PC-3 (cell line): ENCODE measurements around the gene PALB2.

ENCODE experiments used
- EZH2 ChIP-seq: fragments of 300-600 bp; sonication (generic); IDR thresholded peaks from one replicate; pipeline ENCODE4 v1.6.1; 2017; ENCODE audit warnings: antibody characterized with exemption, mild to moderate bottlenecking, low read length; ENCODE audit not compliant: unreplicated experiment
- TF ChIP-seq, protein P1 (sequence below): fragments of 300-600 bp; sonication (generic); conservative IDR thresholded peaks from 2 replicates; pipeline ENCODE4 v1.5.1; 2017; ENCODE audit warnings: antibody characterized with exemption, low read depth, mild to moderate bottlenecking, low read length

GRCh38 chr16:23578101-23578830 lies 62.8 kb downstream of the PALB2 start:
- TF ChIP-seq, protein P1, sequence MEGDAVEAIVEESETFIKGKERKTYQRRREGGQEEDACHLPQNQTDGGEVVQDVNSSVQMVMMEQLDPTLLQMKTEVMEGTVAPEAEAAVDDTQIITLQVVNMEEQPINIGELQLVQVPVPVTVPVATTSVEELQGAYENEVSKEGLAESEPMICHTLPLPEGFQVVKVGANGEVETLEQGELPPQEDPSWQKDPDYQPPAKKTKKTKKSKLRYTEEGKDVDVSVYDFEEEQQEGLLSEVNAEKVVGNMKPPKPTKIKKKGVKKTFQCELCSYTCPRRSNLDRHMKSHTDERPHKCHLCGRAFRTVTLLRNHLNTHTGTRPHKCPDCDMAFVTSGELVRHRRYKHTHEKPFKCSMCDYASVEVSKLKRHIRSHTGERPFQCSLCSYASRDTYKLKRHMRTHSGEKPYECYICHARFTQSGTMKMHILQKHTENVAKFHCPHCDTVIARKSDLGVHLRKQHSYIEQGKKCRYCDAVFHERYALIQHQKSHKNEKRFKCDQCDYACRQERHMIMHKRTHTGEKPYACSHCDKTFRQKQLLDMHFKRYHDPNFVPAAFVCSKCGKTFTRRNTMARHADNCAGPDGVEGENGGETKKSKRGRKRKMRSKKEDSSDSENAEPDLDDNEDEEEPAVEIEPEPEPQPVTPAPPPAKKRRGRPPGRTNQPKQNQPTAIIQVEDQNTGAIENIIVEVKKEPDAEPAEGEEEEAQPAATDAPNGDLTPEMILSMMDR: no peak
- no peak for TF ChIP-seq EZH2
